GM18507 (cell line): ENCODE results near the gene LNP1.
"Not testable (repeated sequence)": the region's sequence is repeated elsewhere in the genome, so short reads cannot be mapped to it uniquely, and the experiment has no call there.

Experiments
- DNase-seq: peaks from one replicate; pipeline ENCODE4 v3.0.0; 2011; ENCODE audit warnings: low read depth; ENCODE audit not compliant: insufficient read length; ENCODE audit errors: extremely low spot score
- FAIRE-seq: peaks from 2 replicates; lab custom pipeline; 2011; peaks lifted over from hg19 to GRCh38; lab: Jason Lieb, UNC

Gene LNP1

GRCh38 chr3:100465892-100466777, 64.8 kb downstream of the LNP1 start:
- DNase-seq = no peak
- FAIRE-seq = peak; percentile 72

GRCh38 chr3:100467133-100467532, 65.8 kb downstream of the LNP1 start:
- no peak for FAIRE-seq
- no peak for DNase-seq

GRCh38 chr3:100468676-100469075, 67.3 kb downstream of the LNP1 start:
- no peak for DNase-seq

GRCh38 chr3:100470951-100471350, 69.6 kb downstream of the LNP1 start:
- no peak for FAIRE-seq
- DNase-seq = no peak

More at GRCh38 chr3:100468676-100469075, 67.3 kb downstream of the LNP1 start:
- FAIRE-seq = no peak

GRCh38 chr3:100471444-100471843, 70.1 kb downstream of the LNP1 start:
- FAIRE-seq (no peak), DNase-seq (no peak)

GRCh38 chr3:100477851-100478360, 76.6 kb downstream of the LNP1 start:
- DNase-seq, FAIRE-seq: not testable (repeated sequence)

- not testable (repeated sequence) for FAIRE-seq, DNase-seq
Observed at GRCh38 chr3:100478521-100478920, 77.2 kb downstream of the LNP1 start.

GRCh38 chr3:100480081-100480480, 78.7 kb downstream of the LNP1 start:
- no peak for FAIRE-seq
- no peak for DNase-seq

GRCh38 chr3:100482176-100482575, 80.8 kb downstream of the LNP1 start:
- no peak for FAIRE-seq
- DNase-seq = no peak

GRCh38 chr3:100483529-100483928, 82.2 kb downstream of the LNP1 start:
- no peak for DNase-seq

GRCh38 chr3:100486808-100487207, 85.5 kb downstream of the LNP1 start:
- FAIRE-seq = no peak
- no peak for DNase-seq

More at GRCh38 chr3:100483529-100483928, 82.2 kb downstream of the LNP1 start:
- no peak for FAIRE-seq

GRCh38 chr3:100489118-100489517, 87.8 kb downstream of the LNP1 start:
- no peak for DNase-seq
- FAIRE-seq = no peak

GRCh38 chr3:100492059-100493006, 91.0 kb downstream of the LNP1 start, which contains the start of gene TMEM45A:
Gene TMEM45A, plus strand, starts transcription at chr3:100492619. Its CDS starts 62,593 bp downstream, at chr3:100555212.
- FAIRE-seq = peak; percentile 67
- peak; percentile 94 for DNase-seq

GRCh38 chr3:100496711-100497261, 95.4 kb downstream of the LNP1 start:
- DNase-seq (no peak), FAIRE-seq (peak; percentile 68)

- FAIRE-seq = no peak
- DNase-seq = no peak
Observed at GRCh38 chr3:100499651-100500050, 98.3 kb downstream of the LNP1 start.

- no peak for DNase-seq
- no peak for FAIRE-seq
Observed at GRCh38 chr3:100500320-100500880, 99.1 kb downstream of the LNP1 start.

- FAIRE-seq (no peak), DNase-seq (no peak)
Observed at GRCh38 chr3:100503448-100503847, 102.1 kb downstream of the LNP1 start.
